PC-9 (cell line): ENCODE measurements around the gene SSR2. TPM values are rescaled to one million over a fixed set of nuclear protein-coding genes. Genes with fewer than 3 reads are reported as not detected.

Source experiments
- BruUV-seq: library from RNA; stranded (reverse); fragments of 400-500 nt; replicated peaks from 2 replicates; lab custom pipeline; 2021; lab: Mats Ljungman, UMichigan
- CTCF ChIA-PET: fragments of 300-600 bp; sonication (Branson Sonifier 250); formaldehyde crosslinking; loops from one replicate; lab custom pipeline; 2022; ENCODE audit warnings: antibody characterized with exemption; lab: Charles Lee
- POLR2A ChIA-PET: fragments of 300-600 bp; sonication (Branson Sonifier 250); formaldehyde crosslinking; loops from one replicate; lab custom pipeline; 2022; ENCODE audit warnings: antibody characterized with exemption; ENCODE audit not compliant: unreplicated experiment; lab: Charles Lee
- DNase-seq, 2 experiments: peaks; one replicate each; pipeline versions ENCODE4 v3.0.0 to v3.0.0-alpha.2; 2015 to 2022; ENCODE audit warnings: mixed read lengths in 1 of 2
- H2AFZ ChIP-seq: fragments of 200-600 bp; sonication (generic); 2 replicates; pipeline ENCODE4 v1.8.1; 2017; ENCODE audit warnings: antibody characterized with exemption
- H3F3A ChIP-seq: fragments of 200-600 bp; sonication (generic); 2 replicates; pipeline ENCODE4 v1.8.1; 2017; ENCODE audit warnings: antibody characterized with exemption, mild to moderate bottlenecking, low read depth; ENCODE audit not compliant: insufficient read depth
- H3K27ac ChIP-seq: fragments of 200-600 bp; sonication (generic); 2 replicates; pipeline ENCODE4 v1.6.1; 2016; ENCODE audit warnings: mixed run types
- H3K27me3 ChIP-seq: fragments of 200-600 bp; sonication (generic); 2 replicates; pipeline ENCODE4 v1.6.1; 2016; ENCODE audit warnings: low read depth, mixed run types; ENCODE audit not compliant: insufficient read depth
- H3K36me3 ChIP-seq: fragments of 200-600 bp; sonication (generic); 2 replicates; pipeline ENCODE4 v1.6.1; 2016; ENCODE audit warnings: low read depth, mixed run types
- H3K4me1 ChIP-seq: fragments of 200-600 bp; sonication (generic); replicated peaks from 2 replicates; pipeline ENCODE4 v1.6.1; 2016; ENCODE audit warnings: mixed run types; ENCODE audit not compliant: insufficient read depth
- H3K4me2 ChIP-seq: fragments of 200-600 bp; sonication (generic); 2 replicates; pipeline ENCODE4 v1.6.1; 2017; ENCODE audit warnings: mixed run types
- H3K4me3 ChIP-seq: fragments of 200-600 bp; sonication (generic); 2 replicates; pipeline ENCODE4 v1.6.1; 2016; ENCODE audit warnings: mixed run types
- H3K79me2 ChIP-seq: fragments of 200-600 bp; sonication (generic); 2 replicates; pipeline ENCODE4 v1.6.1; 2017; ENCODE audit warnings: low read depth, mixed run types
- H3K9me2 ChIP-seq: fragments of 200-600 bp; sonication (generic); 2 replicates; pipeline ENCODE4 v1.8.1; 2017; ENCODE audit warnings: mild to moderate bottlenecking; ENCODE audit not compliant: insufficient read depth
- H3K9me3 ChIP-seq: fragments of 200-600 bp; sonication (generic); 2 replicates; pipeline ENCODE4 v1.8.1; 2016; ENCODE audit warnings: low read depth; ENCODE audit not compliant: insufficient read depth
- H4K20me1 ChIP-seq: fragments of 200-600 bp; sonication (generic); 2 replicates; pipeline ENCODE4 v1.8.1; 2017; ENCODE audit not compliant: insufficient read depth
- CTCF ChIP-seq: fragments of 200-600 bp; sonication (generic); conservative IDR thresholded peaks from 2 replicates; pipeline ENCODE4 v1.6.1; 2017; ENCODE audit warnings: mixed run types, antibody characterized with exemption, mild to moderate bottlenecking, moderate library complexity
- EZH2 ChIP-seq: fragments of 200-600 bp; sonication (generic); IDR thresholded peaks from 2 replicates; pipeline ENCODE4 v1.8.0; 2017; ENCODE audit warnings: antibody characterized with exemption, low read depth
- intact Hi-C: fragments of 100-400 bp; cut with micrococcal nuclease; formaldehyde crosslinking; loops from one replicate; pipeline ENCODE4 v1.10.0; 2022; ENCODE audit not compliant: unreplicated experiment
- total RNA-seq: library from RNA; stranded (reverse); gene quantifications from 2 replicates; pipeline ENCODE4 v1.2.3, GENCODE V29; 2021

Gene SSR2
- total RNA-seq, 1 experiment from 2014 or later = 196 TPM

DNA sequence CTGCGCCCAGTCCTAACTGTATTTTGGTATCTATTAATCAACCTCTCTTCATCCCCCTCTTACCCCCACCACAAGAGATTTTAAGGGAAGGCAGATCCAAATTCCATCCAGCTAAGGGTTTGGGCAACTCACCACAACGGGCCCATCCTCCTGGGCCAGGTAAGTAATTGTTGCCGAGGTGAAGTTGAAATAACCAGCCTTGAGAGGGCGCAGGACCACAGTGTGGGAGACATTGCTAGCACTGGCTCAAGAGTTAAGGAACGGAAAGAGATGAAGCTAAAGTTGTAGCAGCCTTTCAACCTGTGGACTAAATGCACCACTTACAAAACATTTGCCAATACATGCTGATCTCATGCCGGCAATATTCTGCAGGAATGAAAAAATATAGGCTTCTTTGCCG is 5.9 kb downstream of the SSR2 start:
- no peak overlapping the region for H3K4me2 ChIP-seq
- DNase-seq = no peak
- peaks cover 19% of the 10 kb centered on the region for H4K20me1 ChIP-seq
- no TSS peak for BruUV-seq
- no peak overlapping the region for H3K27ac ChIP-seq
- H3F3A ChIP-seq = peaks cover 34% of the 10 kb centered on the region; the same call in 1 of the 2 replicates
- H3K4me3 ChIP-seq = no peak overlapping the region
- H3K9me3 ChIP-seq = no peaks in the 10 kb centered on the region
- ChIA-PET POLR2A (no interaction called here), CTCF (no interaction called here)
- intact Hi-C loops = no loop called here
- no peak for TF ChIP-seq CTCF
- no peak for TF ChIP-seq EZH2
- peaks cover 78% of the 10 kb centered on the region for H3K36me3 ChIP-seq
- H3K9me2 ChIP-seq = no peaks in the 10 kb centered on the region
- H3K4me1 ChIP-seq = peaks cover 9% of the 10 kb centered on the region
- no peaks in the 10 kb centered on the region for H3K27me3 ChIP-seq
- peaks cover 31% of the 10 kb centered on the region for H3K79me2 ChIP-seq
- H2AFZ ChIP-seq = no peak overlapping the region

GRCh38 chr1:156012051-156012817 is 8.5 kb downstream of the SSR2 start:
- Histone ChIP-seq H3K9me3 (no peaks in the 10 kb centered on the region), H3K36me3 (peaks cover 70% of the 10 kb centered on the region), H3K79me2 (peaks cover 8% of the 10 kb centered on the region), H4K20me1 (peaks cover 9% of the 10 kb centered on the region; the same call in 1 of the 2 replicates), H3K27me3 (no peaks in the 10 kb centered on the region), H3K9me2 (no peaks in the 10 kb centered on the region), H3F3A (peaks cover 54% of the 10 kb centered on the region), H3K4me1 (peaks cover 7% of the 10 kb centered on the region), H3K4me3 (no peak overlapping the region), H3K27ac (no peak overlapping the region), H3K4me2 (no peak overlapping the region), H2AFZ (no peak overlapping the region)
- no peak for TF ChIP-seq EZH2
- TF ChIP-seq CTCF = no peak
- DNase-seq = no peak
- ChIA-PET CTCF (no interaction called here), POLR2A (no interaction called here)
- no TSS peak for BruUV-seq
- intact Hi-C loops = no loop called here

GRCh38 chr1:156009404-156009803 is 11.3 kb downstream of the SSR2 start:
- no peak for TF ChIP-seq CTCF
- TF ChIP-seq EZH2 = no peak
- Histone ChIP-seq H3K79me2 (no peaks in the 10 kb centered on the region; the same call in 1 of the 2 replicates), H3K9me2 (no peaks in the 10 kb centered on the region), H3K4me1 (peaks cover 33% of the 10 kb centered on the region), H3K27me3 (no peaks in the 10 kb centered on the region), H3K4me3 (no peak overlapping the region), H3F3A (peaks cover 76% of the 10 kb centered on the region), H3K27ac (no peak overlapping the region), H2AFZ (no peak overlapping the region), H3K9me3 (no peaks in the 10 kb centered on the region), H4K20me1 (peaks cover 3% of the 10 kb centered on the region; the same call in 1 of the 2 replicates), H3K4me2 (no peak overlapping the region), H3K36me3 (peaks cover 49% of the 10 kb centered on the region)
- POLR2A ChIA-PET = no interaction called here
- intact Hi-C loops = no loop called here
- BruUV-seq = no TSS peak
- CTCF ChIA-PET = no interaction called here
- no peak for DNase-seq
